Esophagus muscularis mucosa (tissue), 4 donors: ENCODE measurements around the gene HMOX1. TPM values are rescaled to one million over a fixed set of nuclear protein-coding genes. Genes with fewer than 3 reads are reported as not detected.

Experiments used
- DNase-seq: peaks from one replicate; pipeline ENCODE4 v3.0.0-alpha.2; 2017; ENCODE audit errors: extremely low spot score
- H3K27ac ChIP-seq, 4 donors: fragments of 200-600 bp; sonication (generic); replicated peaks in 1 of 4; 1 replicate in 3 of 4; 2 replicates in 1 of 4; pipeline ENCODE4 v1.5.1; 2016 to 2019; ENCODE audit warnings: mild to moderate bottlenecking in 1 of 4
- H3K27me3 ChIP-seq, 4 donors: fragments of 200-600 bp; sonication (generic); one replicate each; pipeline versions ENCODE4 v1.5.1 to v1.6.0; 2016 to 2019
- H3K36me3 ChIP-seq, 4 donors: fragments of 200-600 bp; sonication (generic); one replicate each; pipeline ENCODE4 v1.5.1; 2016 to 2019
- H3K4me1 ChIP-seq, 4 donors: fragments of 200-600 bp; sonication (generic); one replicate each; pipeline ENCODE4 v1.5.1; 2016 to 2019
- H3K4me3 ChIP-seq, 4 donors: fragments of 200-600 bp; sonication (generic); 1 replicate in 2 of 4; 2 replicates in 2 of 4; pipeline ENCODE4 v1.5.1; 2016 to 2019; ENCODE audit warnings: mild to moderate bottlenecking in 4 of 4, moderate library complexity in 1 of 4
- H3K9me3 ChIP-seq, 4 donors: fragments of 200-600 bp; sonication (generic); 1 replicate in 3 of 4; 2 replicates in 1 of 4; pipeline ENCODE4 v1.5.1; 2016 to 2019
- CTCF ChIP-seq, 3 experiments: fragments of 200-600 bp in 2 of 3; fragments of 450-650 bp in 1 of 3; sonication (generic) in 2 of 3; IDR thresholded peaks; one replicate each; pipeline ENCODE4 v1.5.1; 2017 to 2019; ENCODE audit warnings: antibody characterized with exemption in 3 of 3, mild to moderate bottlenecking in 2 of 3, moderate library complexity in 1 of 3
- EP300 ChIP-seq: sonication (generic); formaldehyde crosslinking; IDR thresholded peaks from one replicate; pipeline ENCODE4 v1.6.1; 2017; ENCODE audit warnings: antibody characterized with exemption
- POLR2A ChIP-seq: fragments of 450-650 bp; IDR thresholded peaks from one replicate; pipeline ENCODE4 v1.6.1; 2017; ENCODE audit warnings: antibody characterized with exemption, moderate library complexity, mild to moderate bottlenecking, low read depth
- POLR2AphosphoS5 ChIP-seq, 2 donors: sonication (generic); formaldehyde crosslinking; IDR thresholded peaks; one replicate each; pipeline ENCODE4 v1.6.1; 2017; ENCODE audit warnings: antibody characterized with exemption in 2 of 2
- WGBS: methylation state at CpG from one replicate; pipeline ENCODE4 v1.1.5; 2018; 5-methylcytosine and 5-hydroxymethylcytosine counted together
- intact Hi-C: fragments of 100-400 bp; cut with DNase I; formaldehyde crosslinking; loops from one replicate; pipeline ENCODE4 v1.15.1; 2023
- total RNA-seq, 4 donors: library from RNA; depleted of rRNA; stranded (reverse); fragments of >200 nt; gene quantifications; one replicate each; pipeline versions ENCODE4 v1.1.0 to v1.2.1, GENCODE V29; 2016

HMOX1 gene
- total RNA-seq, 4 donors from 2014 or later, result 8.7 to 603 (median 13.0) TPM

GRCh38 chr22:35390933-35391332 is 10.0 kb downstream of the HMOX1 start:
- no peaks in the 10 kb centered on the region for H3K27me3 ChIP-seq
- H3K4me1 ChIP-seq, result no peaks in the 10 kb centered on the region
- intact Hi-C loops, result no loop called here
- H3K4me3 ChIP-seq, result no peak overlapping the region
- H3K27ac ChIP-seq, result no peak overlapping the region
- 79% methylated on average over 4 of the region's 5 CpGs for WGBS
- H3K36me3 ChIP-seq, result peaks cover 16 to 57% (median 31%) of the 10 kb centered on the region in 4 donors
- H3K9me3 ChIP-seq, result no peaks in the 10 kb centered on the region
- no peak for TF ChIP-seq POLR2AphosphoS5 (IDR thresholded peaks at IDR 0.05)
- TF ChIP-seq CTCF (IDR thresholded peaks at IDR 0.05), result no peak
- TF ChIP-seq EP300, result no peak
- TF ChIP-seq POLR2A, result no peak
- DNase-seq, result no peak

GRCh38 chr22:35392357-35392756 is 11.5 kb downstream of the HMOX1 start:
- WGBS, result 100% methylated on average over 2 of the region's 2 CpGs
- H3K4me3 ChIP-seq, result no peak overlapping the region
- H3K9me3 ChIP-seq, result no peaks in the 10 kb centered on the region
- H3K27ac ChIP-seq, result no peak overlapping the region
- TF ChIP-seq CTCF (IDR thresholded peaks at IDR 0.05) (no peak), POLR2A (no peak), EP300 (no peak), POLR2AphosphoS5 (IDR thresholded peaks at IDR 0.05) (no peak)
- intact Hi-C loops, result no loop called here
- DNase-seq, result no peak
- H3K36me3 ChIP-seq, result peaks cover 8 to 43% (median 18%) of the 10 kb centered on the region in 4 donors
- no peaks in the 10 kb centered on the region for H3K27me3 ChIP-seq
- no peaks in the 10 kb centered on the region for H3K4me1 ChIP-seq

- no peak for DNase-seq
- no peak overlapping the region for H3K27ac ChIP-seq
- intact Hi-C loops, result no loop called here
- peaks cover 0 to 35% (median 14%) of the 10 kb centered on the region in 4 donors for H3K36me3 ChIP-seq
- TF ChIP-seq POLR2A (no peak), CTCF (IDR thresholded peaks at IDR 0.05) (no peak), POLR2AphosphoS5 (IDR thresholded peaks at IDR 0.05) (no peak), EP300 (no peak)
- WGBS, result 82% methylated on average over 16 of the region's 16 CpGs
- H3K9me3 ChIP-seq, result no peaks in the 10 kb centered on the region
- no peak overlapping the region for H3K4me3 ChIP-seq
- no peaks in the 10 kb centered on the region for H3K4me1 ChIP-seq
- H3K27me3 ChIP-seq, result no peaks in the 10 kb centered on the region
Measured at GRCh38 chr22:35393116-35394010, 12.5 kb downstream of the HMOX1 start.

GRCh38 chr22:35394011-35394312 is 13.1 kb downstream of the HMOX1 start:
- DNase-seq, result no peak
- Histone ChIP-seq H3K27ac (no peak overlapping the region), H3K27me3 (no peaks in the 10 kb centered on the region), H3K36me3 (peaks cover 0 to 30% (median 14%) of the 10 kb centered on the region in 4 donors), H3K4me1 (no peaks in the 10 kb centered on the region), H3K4me3 (no peak overlapping the region), H3K9me3 (no peaks in the 10 kb centered on the region)
- 53% methylated on average over 4 of the region's 4 CpGs for WGBS
- TF ChIP-seq CTCF (IDR thresholded peaks at IDR 0.05) (no peak), EP300 (no peak), POLR2AphosphoS5 (IDR thresholded peaks at IDR 0.05) (no peak), POLR2A (no peak)
- intact Hi-C loops, result no loop called here
